Activated effector memory CD4-positive, alpha-beta T cell treated with Interleukin-2 at 50 U/mL for 16 hours (primary cell): Measurements from ENCODE around the gene MAP3K5.

Experiments used
- DNase-seq: peaks from one replicate; pipeline ENCODE4 v3.0.0-alpha.2; 2020

The MAP3K5 gene

DNA sequence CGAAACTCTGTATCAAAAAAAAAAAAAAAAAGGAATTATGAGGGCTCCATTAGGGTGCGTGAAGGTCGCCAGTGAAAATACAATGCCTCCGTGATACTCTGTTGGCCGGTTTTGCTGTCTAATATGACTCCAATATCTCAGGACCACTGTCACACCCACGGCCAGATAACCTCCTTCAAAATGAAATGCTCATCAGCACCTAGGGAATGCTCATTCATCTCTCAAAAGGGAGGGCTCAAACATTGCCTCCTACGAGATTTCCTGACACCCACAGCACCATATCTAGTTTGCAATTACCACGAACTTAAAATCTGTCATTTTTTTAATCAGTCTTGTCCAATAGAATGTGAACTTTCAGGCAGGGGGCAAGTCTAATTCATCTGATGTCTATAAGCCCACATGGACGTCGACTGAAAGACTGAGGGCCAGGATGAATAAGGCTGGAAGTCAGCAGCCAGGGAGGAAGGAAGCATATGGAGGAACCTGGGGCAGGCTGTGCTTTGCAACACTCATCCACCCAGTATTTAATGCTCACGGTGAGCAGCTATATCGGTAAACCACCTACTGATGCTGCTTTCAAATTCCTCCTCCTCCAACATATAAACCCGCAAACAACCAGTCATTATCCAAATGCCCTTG lies 42.8 kb downstream of the MAP3K5 start:
- DNase-seq, result no peak

DNA sequence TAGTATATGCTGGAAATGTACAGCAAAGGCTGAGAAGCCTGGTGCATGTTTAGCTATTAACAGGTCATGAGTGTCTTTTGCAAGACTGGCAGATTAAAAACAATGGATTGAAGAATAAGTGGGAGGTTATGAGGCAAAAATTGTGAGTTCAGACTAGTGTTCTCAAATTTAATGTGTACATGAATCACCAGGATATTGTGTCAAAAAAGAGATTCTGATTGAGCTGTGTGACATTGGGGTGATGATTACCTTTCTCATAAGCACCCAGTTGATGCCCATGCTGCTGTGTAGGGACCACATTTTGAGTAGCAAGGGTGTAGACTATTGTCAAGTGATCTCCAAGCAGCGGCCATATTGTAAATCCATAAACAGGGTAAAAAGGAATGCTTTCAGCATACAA lies 44.8 kb downstream of the MAP3K5 start:
- no peak for DNase-seq

GRCh38 chr6:136745300-136745699 lies 47.0 kb downstream of the MAP3K5 start:
- DNase-seq, result no peak

GRCh38 chr6:136744889-136745288 lies 47.4 kb downstream of the MAP3K5 start:
- DNase-seq, result no peak

DNA sequence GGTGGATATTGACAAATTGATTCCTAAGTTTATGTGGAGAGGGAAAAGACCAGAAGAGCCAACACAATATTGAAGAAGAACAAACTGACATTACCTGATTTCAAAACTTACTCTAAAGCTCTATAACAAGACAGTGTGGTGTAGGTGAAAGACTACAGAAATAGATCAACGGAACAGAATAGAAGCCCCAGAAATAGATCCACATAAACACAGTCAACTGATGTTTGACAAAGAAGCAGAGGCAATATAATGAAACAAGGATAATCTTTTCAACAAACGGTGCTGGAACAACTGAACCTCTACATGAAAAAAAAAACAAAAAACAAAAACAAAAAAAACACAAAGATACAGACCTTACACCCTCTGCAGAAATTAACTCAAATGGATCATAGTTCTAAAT lies 50.2 kb downstream of the MAP3K5 start:
- no peak for DNase-seq

GRCh38 chr6:136740050-136740974 lies 52.0 kb downstream of the MAP3K5 start:
- no peak for DNase-seq

DNA sequence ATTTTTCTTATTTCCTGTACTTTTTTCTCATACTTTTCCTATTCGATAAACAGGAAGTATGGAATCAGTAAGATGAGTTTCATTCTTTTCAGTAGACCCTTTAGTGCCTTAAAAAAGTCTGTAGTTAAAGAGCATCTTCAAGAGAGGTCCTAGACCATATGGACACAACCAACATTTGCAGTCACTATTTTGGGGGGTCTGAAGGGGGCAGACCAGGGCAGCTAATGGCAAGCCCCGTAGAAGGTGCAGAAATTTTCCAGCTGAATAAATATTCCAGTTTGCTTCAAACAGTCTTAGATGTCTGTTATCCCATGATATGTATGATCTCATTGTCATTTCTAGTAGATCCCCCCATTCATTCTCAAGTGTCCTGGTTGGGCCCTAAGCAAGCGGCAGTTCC lies 52.8 kb downstream of the MAP3K5 start:
- DNase-seq, result no peak

- DNase-seq, result no peak
Measured at GRCh38 chr6:136739071-136739470, 53.2 kb downstream of the MAP3K5 start.

DNA sequence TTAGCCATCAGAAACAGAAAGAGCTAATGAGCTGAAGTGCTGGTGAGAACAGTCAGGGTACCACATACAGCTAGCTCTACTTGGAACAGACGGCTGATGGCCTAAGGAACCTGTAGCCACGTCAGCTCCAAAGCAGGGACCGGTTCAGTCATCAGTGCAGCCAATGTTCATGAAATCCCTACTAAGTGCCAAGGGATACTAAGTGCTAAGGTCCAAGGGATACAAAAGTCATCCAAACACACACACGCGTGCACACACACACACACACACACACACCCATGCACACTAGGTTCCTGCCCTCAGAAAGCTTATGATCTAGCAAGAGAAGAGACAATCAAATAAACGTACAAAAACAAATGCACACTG lies 53.6 kb downstream of the MAP3K5 start:
- no peak for DNase-seq

GRCh38 chr6:136737871-136738691 lies 54.2 kb downstream of the MAP3K5 start:
- DNase-seq, result no peak

GRCh38 chr6:136737374-136737844 lies 54.9 kb downstream of the MAP3K5 start:
- DNase-seq, result no peak

DNA sequence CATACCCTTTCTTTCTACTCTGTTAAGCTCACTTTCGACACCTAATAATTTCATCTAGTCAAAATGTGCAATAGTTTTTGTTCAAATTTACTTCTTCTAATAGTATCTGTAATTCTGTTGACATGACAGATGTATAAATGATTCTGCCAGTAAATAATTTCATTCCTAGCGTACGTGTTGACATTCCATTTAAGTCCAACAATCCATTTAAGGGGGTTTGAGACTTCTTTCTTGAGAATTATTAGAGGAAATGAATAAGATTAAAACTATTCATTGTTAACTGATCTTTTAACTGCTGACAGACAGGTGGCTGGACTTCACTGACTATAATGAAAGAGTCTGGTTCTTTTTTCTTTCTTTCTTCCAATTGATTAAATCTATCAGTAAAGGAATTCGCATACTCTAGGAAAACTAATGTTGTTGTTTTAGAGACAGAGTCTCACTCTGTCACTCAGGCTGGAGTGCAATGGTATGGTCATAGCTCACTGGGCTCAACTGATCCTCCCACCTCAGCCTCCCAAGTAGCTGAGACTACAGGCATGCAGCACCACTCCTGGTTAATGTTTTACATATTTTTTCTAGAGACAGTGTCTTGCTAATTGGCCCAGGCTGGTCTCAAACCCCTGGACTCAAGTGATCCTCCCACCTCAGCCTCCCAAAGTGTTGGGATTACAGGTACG lies 55.9 kb downstream of the MAP3K5 start:
- no peak for DNase-seq

DNA sequence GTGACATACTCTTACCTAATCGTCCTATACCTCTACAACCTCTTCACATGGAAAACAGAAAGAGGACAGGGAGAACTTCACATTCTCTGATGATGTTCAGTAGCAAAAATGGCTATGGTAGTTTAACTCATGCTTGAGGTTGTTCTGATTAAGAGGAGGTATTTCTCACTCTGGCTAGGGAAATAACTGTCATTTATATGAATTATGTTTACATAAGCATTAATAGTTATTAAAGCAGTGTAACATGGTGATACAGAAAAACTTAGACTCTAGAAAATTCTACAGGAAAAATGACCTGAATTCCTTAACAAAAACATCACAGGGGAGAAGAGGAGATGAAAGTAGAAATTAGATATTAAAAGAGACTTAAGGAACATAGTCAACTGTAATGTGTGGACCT lies 57.3 kb downstream of the MAP3K5 start:
- no peak for DNase-seq

DNA sequence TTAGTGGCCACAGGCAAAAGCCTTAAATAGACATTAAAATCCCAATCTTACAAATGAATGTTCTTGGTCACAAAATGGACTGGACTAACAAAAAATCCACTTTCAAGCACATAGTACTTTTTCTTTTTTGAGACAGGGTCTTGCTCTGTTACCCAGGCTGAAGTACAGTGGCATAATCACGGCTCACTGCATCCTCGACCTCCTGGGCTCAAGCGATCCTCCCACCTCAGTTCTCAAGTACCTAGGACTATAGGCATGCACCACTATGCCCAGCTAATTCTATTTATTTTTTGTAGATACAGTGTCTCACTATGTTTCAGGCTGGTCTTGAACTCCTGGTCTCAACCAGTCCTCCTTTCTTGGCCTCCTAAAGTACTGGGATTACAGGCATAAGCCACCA lies 59.4 kb downstream of the MAP3K5 start:
- no peak for DNase-seq

DNA sequence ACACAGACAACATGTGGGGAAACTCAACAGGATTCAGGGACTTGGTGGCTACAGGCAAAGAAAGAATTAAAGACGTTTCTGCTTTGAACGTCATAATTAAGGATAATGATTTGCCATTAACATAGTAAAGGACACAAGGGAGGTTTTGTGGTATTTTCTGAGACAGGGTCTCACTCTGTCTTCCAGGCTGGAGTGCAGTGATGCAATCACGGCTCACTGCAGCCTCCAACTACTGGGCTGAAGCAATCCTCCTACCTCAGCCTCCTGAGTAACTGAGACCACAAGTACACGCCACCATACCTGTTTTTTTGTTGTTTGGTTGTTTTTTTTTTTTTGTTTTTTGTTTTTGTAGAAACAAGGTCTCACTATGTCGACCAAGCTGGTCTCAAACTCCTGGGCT lies 62.4 kb downstream of the MAP3K5 start:
- DNase-seq, result no peak

DNA sequence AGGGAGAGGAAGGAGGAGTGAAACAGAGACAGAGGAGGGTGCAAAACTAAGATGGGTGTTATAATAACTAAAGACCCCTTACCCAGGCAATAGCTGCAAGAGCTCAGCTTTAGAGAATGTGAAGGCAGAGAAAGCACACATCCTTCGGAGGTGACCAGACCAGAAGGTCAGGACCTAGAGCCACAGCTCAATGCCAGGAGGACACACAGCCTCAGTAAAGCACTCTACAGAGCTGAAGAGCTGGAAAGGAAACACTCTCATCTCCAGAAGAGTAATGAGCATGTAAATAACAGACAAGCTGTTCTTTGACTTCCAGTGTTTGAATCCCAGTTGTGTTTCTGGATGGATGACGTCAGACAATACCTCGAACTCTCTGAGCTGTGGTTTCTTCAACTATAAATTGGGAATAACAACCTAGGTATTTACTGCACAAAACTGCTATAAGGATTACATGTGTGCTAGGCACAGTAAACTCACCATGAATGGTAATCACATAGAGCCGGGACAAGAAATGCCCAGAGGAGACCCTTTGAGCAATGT lies 63.2 kb downstream of the MAP3K5 start:
- no peak for DNase-seq

GRCh38 chr6:136728033-136728939 lies 64.0 kb downstream of the MAP3K5 start:
- no peak for DNase-seq

- no peak for DNase-seq
Measured at GRCh38 chr6:136726837-136727557, 65.3 kb downstream of the MAP3K5 start.

GRCh38 chr6:136725124-136725523 lies 67.2 kb downstream of the MAP3K5 start:
- no peak for DNase-seq

DNA sequence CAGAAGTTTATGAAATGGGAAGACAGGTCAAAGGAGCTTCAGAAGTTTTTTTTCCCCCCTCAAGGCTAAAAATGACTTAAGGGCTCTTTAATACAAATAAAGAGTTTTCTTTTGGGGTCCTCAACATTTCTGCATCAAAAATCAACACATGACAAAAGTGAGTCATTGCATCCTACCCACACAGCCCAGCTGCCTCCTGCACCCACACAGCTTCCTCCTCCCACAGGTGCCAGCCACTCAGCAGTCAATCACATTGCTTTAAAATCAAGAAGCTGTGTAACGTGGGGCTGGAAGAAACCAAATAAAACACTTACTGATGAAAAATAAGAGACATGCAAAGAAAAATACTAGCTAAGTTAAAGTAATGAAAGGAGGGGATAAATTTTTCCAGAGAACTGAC lies 68.5 kb downstream of the MAP3K5 start:
- peak; percentile 26 for DNase-seq

- DNase-seq, result no peak
Measured at GRCh38 chr6:136721467-136721866, 70.8 kb downstream of the MAP3K5 start.
